Measurements from ENCODE around the gene NEUROD2. TPM values are rescaled to one million over a fixed set of nuclear protein-coding genes. Genes with fewer than 3 reads are reported as not detected.

NEUROD2 gene
- total and polyA plus RNA-seq, 3 experiments from 2014 or later: not detected

- no peak overlapping the region for H3K27ac Mint-ChIP-seq
- H3K4me3 ChIP-seq (ENCODE audit: low read length): no peak overlapping the region
- H3K9me3 ChIP-seq (ENCODE audit: low read length): no peaks in the 10 kb centered on the region
- no peaks in the 10 kb centered on the region for H3K4me1 Mint-ChIP-seq
- DNase-seq: no peak
- H3K36me3 ChIP-seq (ENCODE audit: insufficient read depth, low read length): peaks cover 14% of the 10 kb centered on the region
- H3K36me3 Mint-ChIP-seq: peaks cover 23 to 78% (median 29%) of the 10 kb centered on the region in 3 donors
- H3K27me3 Mint-ChIP-seq: peaks cover 0 to 2% of the 10 kb centered on the region in 2 donors
- H3K27me3 ChIP-seq (ENCODE audit: insufficient read depth, low read length, poor library complexity, severe bottlenecking): no peaks in the 10 kb centered on the region
- no peak overlapping the region for H3K4me3 Mint-ChIP-seq
- POLR2A ChIA-PET: no interaction called here
- CTCF ChIA-PET: no interaction called here
- no peak overlapping the region for H3K27ac ChIP-seq (ENCODE audit: low read depth, low read length)
- H3K4me1 ChIP-seq (ENCODE audit: insufficient read depth, low read length): no peaks in the 10 kb centered on the region
- H3K9me3 Mint-ChIP-seq: no peaks in the 10 kb centered on the region
These were observed 44.7 kb downstream of the NEUROD2 start for GRCh38 chr17:39562976-39563375.

GRCh38 chr17:39562395-39562794, 45.3 kb downstream of the NEUROD2 start:
- no peaks in the 10 kb centered on the region for H3K4me1 Mint-ChIP-seq
- no peak overlapping the region for H3K27ac Mint-ChIP-seq
- H3K4me1 ChIP-seq (ENCODE audit: insufficient read depth, low read length): no peaks in the 10 kb centered on the region
- H3K27ac ChIP-seq (ENCODE audit: low read depth, low read length): no peak overlapping the region
- H3K27me3 ChIP-seq (ENCODE audit: insufficient read depth, low read length, poor library complexity, severe bottlenecking): no peaks in the 10 kb centered on the region
- H3K4me3 Mint-ChIP-seq: no peak overlapping the region
- H3K9me3 Mint-ChIP-seq: no peaks in the 10 kb centered on the region
- no peaks in the 10 kb centered on the region for H3K9me3 ChIP-seq (ENCODE audit: low read length)
- CTCF ChIA-PET: no interaction called here
- POLR2A ChIA-PET: interaction anchor here (0.7 kb wide), 1 partner anchor 15 kb away, joined by 9 read pairs; no protein-coding TSS in a partner anchor
- peaks cover 23 to 78% (median 23%) of the 10 kb centered on the region in 3 donors for H3K36me3 Mint-ChIP-seq
- no peak for DNase-seq
- H3K36me3 ChIP-seq (ENCODE audit: insufficient read depth, low read length): peaks cover 14% of the 10 kb centered on the region
- H3K27me3 Mint-ChIP-seq: peaks cover 0 to 2% of the 10 kb centered on the region in 2 donors
- H3K4me3 ChIP-seq (ENCODE audit: low read length): no peak overlapping the region

GRCh38 chr17:39556423-39556822, 51.3 kb downstream of the NEUROD2 start:
- Mint-ChIP-seq H3K27me3 (no peaks in the 10 kb centered on the region), H3K9me3 (no peaks in the 10 kb centered on the region), H3K36me3 (peaks cover 0 to 84% (median 27%) of the 10 kb centered on the region in 3 donors), H3K27ac (peak overlapping the region in 1 of 8 donors; percentile 4), H3K4me3 (no peak overlapping the region), H3K4me1 (no peaks in the 10 kb centered on the region)
- Histone ChIP-seq H3K27me3 (ENCODE audit: insufficient read depth, low read length, poor library complexity, severe bottlenecking) (no peaks in the 10 kb centered on the region), H3K9me3 (ENCODE audit: low read length) (no peaks in the 10 kb centered on the region), H3K36me3 (ENCODE audit: insufficient read depth, low read length) (peaks cover 14% of the 10 kb centered on the region), H3K4me1 (ENCODE audit: insufficient read depth, low read length) (no peaks in the 10 kb centered on the region), H3K27ac (ENCODE audit: low read depth, low read length) (no peak overlapping the region), H3K4me3 (ENCODE audit: low read length) (no peak overlapping the region)
- ChIA-PET CTCF (interaction anchor here (1.3 kb wide), 1 partner anchor 8 kb away, joined by 5 read pairs; no protein-coding TSS in a partner anchor), POLR2A (no interaction called here)
- DNase-seq: no peak

DNA sequence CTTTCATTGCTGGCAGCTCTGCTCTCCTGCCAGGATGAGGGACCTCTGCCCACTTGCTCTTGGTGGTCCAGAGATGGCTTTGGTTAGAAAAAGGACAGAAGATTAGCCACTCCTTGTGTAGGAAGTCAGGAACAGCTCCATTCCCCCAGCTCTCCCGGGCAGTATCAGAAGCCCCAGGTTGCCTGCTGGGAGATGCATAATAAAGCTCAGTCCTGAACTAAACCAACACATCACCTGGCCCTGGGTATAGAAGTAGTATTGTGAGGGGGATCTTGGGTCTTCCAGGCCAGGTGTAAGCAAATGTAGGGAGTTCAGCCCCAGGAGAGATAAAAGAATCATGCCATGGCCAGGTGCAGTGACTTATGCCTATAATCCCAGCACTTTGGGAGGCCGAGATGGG, 52.4 kb downstream of the NEUROD2 start:
- H3K27me3 ChIP-seq (ENCODE audit: insufficient read depth, low read length, poor library complexity, severe bottlenecking): no peaks in the 10 kb centered on the region
- no peaks in the 10 kb centered on the region for H3K27me3 Mint-ChIP-seq
- ChIA-PET CTCF (interaction anchor here (0.6 kb wide), 1 partner anchor 463 kb away, joined by 3 read pairs; no protein-coding TSS in a partner anchor), POLR2A (no interaction called here)
- no peaks in the 10 kb centered on the region for H3K9me3 ChIP-seq (ENCODE audit: low read length)
- no peak overlapping the region for H3K27ac ChIP-seq (ENCODE audit: low read depth, low read length)
- no peak overlapping the region for H3K27ac Mint-ChIP-seq
- peaks cover 24% of the 10 kb centered on the region for H3K36me3 ChIP-seq (ENCODE audit: insufficient read depth, low read length)
- no peaks in the 10 kb centered on the region for H3K4me1 Mint-ChIP-seq
- no peak for DNase-seq
- peaks cover 4 to 85% (median 27%) of the 10 kb centered on the region in 3 donors for H3K36me3 Mint-ChIP-seq
- no peaks in the 10 kb centered on the region for H3K9me3 Mint-ChIP-seq
- no peak overlapping the region for H3K4me3 Mint-ChIP-seq
- no peak overlapping the region for H3K4me3 ChIP-seq (ENCODE audit: low read length)
- no peaks in the 10 kb centered on the region for H3K4me1 ChIP-seq (ENCODE audit: insufficient read depth, low read length)

Other genes starting within 250 kb of the NEUROD2 start
- gene FBXL20, start 206.3 kb downstream of the NEUROD2 start, total RNA-seq: 10 to 100 TPM; 20.9 to 21.4 TPM
- 4.4 TPM for gene FBXL20, start 206.3 kb downstream of the NEUROD2 start, polyA plus RNA-seq
- gene MED1, start 156.7 kb downstream of the NEUROD2 start, total RNA-seq: 10 to 100 TPM; 85.1 to 87.3 TPM
- gene MED1, start 156.7 kb downstream of the NEUROD2 start, polyA plus RNA-seq: 22.0 TPM
- 10 to 100 TPM; 86.9 to 91.8 TPM for gene CDK12, start 146.4 kb downstream of the NEUROD2 start, total RNA-seq
- 5.6 TPM for gene CDK12, start 146.4 kb downstream of the NEUROD2 start, polyA plus RNA-seq
- not detected for gene PPP1R1B, start 19.0 kb upstream of the NEUROD2 start, total RNA-seq
- not detected for gene PPP1R1B, start 19.0 kb upstream of the NEUROD2 start, polyA plus RNA-seq
- gene STARD3, start 29.2 kb upstream of the NEUROD2 start, total RNA-seq: 10 to 100 TPM; 71.4 to 74.1 TPM
- gene STARD3, start 29.2 kb upstream of the NEUROD2 start, polyA plus RNA-seq: 44.5 TPM
- 1 to 10 TPM in 1 of 2 experiments, under 1 TPM in 1; 0.97 to 1.6 TPM for gene TCAP, start 57.4 kb upstream of the NEUROD2 start, total RNA-seq
- not detected for gene TCAP, start 57.4 kb upstream of the NEUROD2 start, polyA plus RNA-seq
- not detected for gene PNMT, start 60.5 kb upstream of the NEUROD2 start, total RNA-seq
- 0.39 TPM for gene PNMT, start 60.5 kb upstream of the NEUROD2 start, polyA plus RNA-seq
- gene PGAP3, start 80.1 kb upstream of the NEUROD2 start, total RNA-seq: 10 to 100 TPM; 11.8 to 12.1 TPM
- 22.4 TPM for gene PGAP3, start 80.1 kb upstream of the NEUROD2 start, polyA plus RNA-seq
- 1 to 10 TPM; 3.6 to 3.9 TPM for gene ERBB2, start 92.1 kb upstream of the NEUROD2 start, total RNA-seq
- gene ERBB2, start 92.1 kb upstream of the NEUROD2 start, polyA plus RNA-seq: 2.4 TPM
- gene MIEN1, start 122.6 kb upstream of the NEUROD2 start, total RNA-seq: 10 to 100 TPM; 42.3 to 46.2 TPM
- gene MIEN1, start 122.6 kb upstream of the NEUROD2 start, polyA plus RNA-seq: 114 TPM
- gene GRB7, start 130.0 kb upstream of the NEUROD2 start, total RNA-seq: not detected
- gene GRB7, start 130.0 kb upstream of the NEUROD2 start, polyA plus RNA-seq: not detected